Ramos (cell line): Measurements from ENCODE around the gene MUC20.

ENCODE experiments used
- in situ Hi-C: fragments of 300-500 bp; cut with MboI; formaldehyde crosslinking; loops from one replicate; pipeline ENCODE4 v1.14.3; 2022; ENCODE audit warnings: low sequenced_read_pairs; ENCODE audit not compliant: unreplicated experiment

MUC20 gene

GRCh38 chr3:195752066-195752465, 31.3 kb downstream of the MUC20 start:
- in situ Hi-C loops, result no loop called here

GRCh38 chr3:195752546-195753331, 32.0 kb downstream of the MUC20 start:
- in situ Hi-C loops, result no loop called here

GRCh38 chr3:195753581-195753980, 32.8 kb downstream of the MUC20 start:
- in situ Hi-C loops, result no loop called here

- in situ Hi-C loops, result no loop called here
These were observed 33.4 kb downstream of the MUC20 start for GRCh38 chr3:195754141-195754540.

DNA sequence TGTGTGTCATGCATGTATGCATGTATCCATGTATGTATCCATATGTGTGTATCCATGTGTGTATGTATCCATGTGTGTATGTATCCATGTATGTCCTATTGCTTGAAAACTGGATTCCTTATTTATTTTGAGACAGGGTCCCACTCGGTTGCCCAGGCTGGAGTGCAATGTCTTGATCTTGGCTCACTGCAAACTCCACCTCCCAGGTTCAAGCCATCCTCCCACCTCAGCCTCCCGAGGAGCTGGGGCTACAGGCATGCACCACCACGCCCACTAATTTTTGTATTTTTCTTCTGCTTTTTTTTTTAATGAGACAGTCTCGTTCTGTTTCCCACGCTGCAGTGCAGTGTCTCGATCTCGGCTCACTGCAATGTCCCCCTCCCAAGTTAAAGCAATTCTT, 34.1 kb downstream of the MUC20 start:
- in situ Hi-C loops, result loop anchor here (5.0 kb wide), 1 partner anchor 52 kb away; no protein-coding TSS in a partner anchor

GRCh38 chr3:195755391-195755790, 34.6 kb downstream of the MUC20 start:
- in situ Hi-C loops, result loop anchor here (5.0 kb wide), 1 partner anchor 52 kb away; no protein-coding TSS in a partner anchor

DNA sequence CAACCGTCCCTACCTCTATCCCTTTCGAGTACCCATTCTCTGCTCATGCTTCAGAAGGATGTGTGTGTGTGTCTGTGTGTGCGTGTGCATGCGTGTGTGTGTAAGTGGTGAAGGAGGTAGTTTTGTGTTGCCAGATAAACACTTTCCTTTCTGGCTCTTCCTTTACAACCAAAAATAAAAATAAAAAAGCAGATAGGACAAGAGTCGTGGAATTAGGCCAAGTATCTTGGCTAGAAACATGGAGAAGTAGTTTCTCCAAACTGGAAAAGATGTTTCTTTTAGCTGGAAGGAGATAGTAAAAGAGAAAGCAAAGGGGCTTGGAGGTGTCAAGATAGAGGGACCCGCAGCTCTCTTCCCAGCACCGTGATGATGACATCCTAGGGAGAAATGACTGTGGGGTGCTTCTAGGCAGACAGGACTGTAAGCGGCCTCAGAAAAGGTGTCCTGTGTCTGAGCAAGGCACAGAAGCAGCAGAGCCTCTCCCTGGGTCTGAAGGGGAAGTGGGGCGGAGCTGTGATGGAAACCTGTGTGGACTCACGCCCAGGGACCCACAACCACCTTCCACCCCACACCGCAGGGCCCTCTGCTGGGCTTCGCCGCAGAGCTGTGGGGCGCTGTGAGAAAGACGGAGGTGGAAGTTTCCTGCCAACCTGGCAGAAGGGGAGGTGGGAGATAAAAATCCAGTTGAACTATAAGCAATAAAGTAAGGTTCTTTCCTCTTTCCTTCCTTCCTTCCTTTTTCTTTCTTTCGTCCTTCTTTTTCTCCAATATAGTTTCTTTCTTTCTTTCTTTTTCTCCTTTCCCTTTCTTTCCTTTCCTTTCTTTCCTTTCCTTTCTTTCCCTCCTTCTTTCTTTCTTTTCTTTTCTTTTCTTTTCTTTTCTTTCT, 35.3 kb downstream of the MUC20 start:
- in situ Hi-C loops, result loop anchor here (5.0 kb wide), 1 partner anchor 51 kb away; no protein-coding TSS in a partner anchor

- in situ Hi-C loops, result loop anchor here (5.0 kb wide), 1 partner anchor 50 kb away; no protein-coding TSS in a partner anchor
These were observed 36.6 kb downstream of the MUC20 start for GRCh38 chr3:195757438-195757770.

DNA sequence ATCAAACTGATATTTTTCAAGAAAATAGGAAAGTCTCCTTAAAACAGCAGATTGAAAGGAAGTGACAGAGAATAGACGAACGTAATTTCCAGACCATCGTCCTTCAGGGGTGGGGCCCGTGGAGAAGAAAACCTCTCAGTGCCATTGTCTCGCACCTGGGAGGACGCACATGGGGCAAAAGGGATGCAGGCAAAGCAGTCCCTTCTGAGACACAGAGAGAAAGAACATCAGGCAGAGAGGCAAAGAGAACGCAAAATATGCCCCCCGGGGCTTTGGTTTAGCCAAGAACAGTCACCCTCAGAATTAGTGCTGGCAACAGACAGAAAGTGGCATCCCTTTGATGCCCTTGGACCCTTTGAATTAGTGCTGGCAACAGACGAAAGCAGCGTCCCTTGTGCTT, 37.0 kb downstream of the MUC20 start:
- in situ Hi-C loops, result loop anchor here (5.0 kb wide), 1 partner anchor 49 kb away; no protein-coding TSS in a partner anchor

GRCh38 chr3:195758721-195759353, 38.1 kb downstream of the MUC20 start:
- in situ Hi-C loops, result loop anchor here (5.0 kb wide), 1 partner anchor 48 kb away; no protein-coding TSS in a partner anchor

GRCh38 chr3:195760345-195761122, 39.8 kb downstream of the MUC20 start:
- in situ Hi-C loops, result no loop called here

- in situ Hi-C loops, result no loop called here
These were observed 40.4 kb downstream of the MUC20 start for GRCh38 chr3:195761123-195761566.

- in situ Hi-C loops, result no loop called here
These were observed 40.9 kb downstream of the MUC20 start for GRCh38 chr3:195761567-195762248.

GRCh38 chr3:195762249-195762585, 41.4 kb downstream of the MUC20 start:
- in situ Hi-C loops, result no loop called here

DNA sequence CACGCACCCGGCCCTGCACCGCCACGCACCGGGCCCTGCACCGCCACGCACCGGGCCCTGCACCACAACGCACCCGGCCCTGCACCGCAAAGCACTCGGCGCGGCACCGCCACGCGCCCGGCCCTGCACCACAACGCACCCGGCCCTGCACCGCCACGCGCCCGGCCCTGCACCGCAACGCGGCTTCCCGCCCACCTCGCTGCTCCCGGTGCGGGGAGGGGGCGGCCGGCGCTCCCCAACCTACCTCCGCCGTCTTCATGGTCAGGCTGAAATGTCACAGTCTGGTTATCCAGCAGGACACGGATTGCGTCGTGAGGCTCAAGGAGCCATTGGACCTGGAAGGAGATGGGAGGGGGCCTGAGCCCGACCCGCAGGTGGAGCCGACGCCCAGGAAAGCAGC, 41.8 kb downstream of the MUC20 start:
- in situ Hi-C loops, result no loop called here

GRCh38 chr3:195763076-195763830, 42.5 kb downstream of the MUC20 start:
- in situ Hi-C loops, result no loop called here

- in situ Hi-C loops, result no loop called here
These were observed 43.4 kb downstream of the MUC20 start for GRCh38 chr3:195763843-195764825.
